Effector memory CD4-positive, alpha-beta T cell (primary cell): ENCODE measurements around the gene TAS2R43.
"Not testable (repeated sequence)": the region's sequence is repeated elsewhere in the genome, so short reads cannot be mapped to it uniquely, and the experiment has no call there.

Experiments used
- DNase-seq, 3 donors: peaks; one replicate each; pipeline ENCODE4 v3.0.0-alpha.2; 2020
- H3K27ac ChIP-seq: 2 replicates; pipeline ENCODE4 v1.7.0; 2013; ENCODE audit warnings: mild to moderate bottlenecking, low read length, moderate library complexity; ENCODE audit not compliant: insufficient read depth, poor library complexity, severe bottlenecking
- H3K27me3 ChIP-seq: replicated peaks from 2 replicates; pipeline ENCODE4 v1.7.0; 2013; ENCODE audit warnings: mild to moderate bottlenecking, low read length; ENCODE audit not compliant: insufficient read depth, control insufficient read depth, poor library complexity, severe bottlenecking
- H3K36me3 ChIP-seq: 2 replicates; pipeline ENCODE4 v1.7.0; 2013; ENCODE audit warnings: mild to moderate bottlenecking, low read length, moderate library complexity; ENCODE audit not compliant: control insufficient read depth, insufficient read depth
- H3K4me1 ChIP-seq: 2 replicates; pipeline ENCODE4 v1.7.0; 2013; ENCODE audit warnings: low read length, mild to moderate bottlenecking; ENCODE audit not compliant: control insufficient read depth, insufficient read depth, poor library complexity, severe bottlenecking
- H3K4me3 ChIP-seq: 2 replicates; pipeline ENCODE4 v1.7.0; 2013; ENCODE audit warnings: low read length, low read depth, mild to moderate bottlenecking; ENCODE audit not compliant: insufficient read depth, poor library complexity, severe bottlenecking
- H3K9me3 ChIP-seq: 2 replicates; pipeline ENCODE4 v1.7.0; 2013; ENCODE audit warnings: mild to moderate bottlenecking, low read length, moderate library complexity; ENCODE audit not compliant: control insufficient read depth

Gene TAS2R43

DNA sequence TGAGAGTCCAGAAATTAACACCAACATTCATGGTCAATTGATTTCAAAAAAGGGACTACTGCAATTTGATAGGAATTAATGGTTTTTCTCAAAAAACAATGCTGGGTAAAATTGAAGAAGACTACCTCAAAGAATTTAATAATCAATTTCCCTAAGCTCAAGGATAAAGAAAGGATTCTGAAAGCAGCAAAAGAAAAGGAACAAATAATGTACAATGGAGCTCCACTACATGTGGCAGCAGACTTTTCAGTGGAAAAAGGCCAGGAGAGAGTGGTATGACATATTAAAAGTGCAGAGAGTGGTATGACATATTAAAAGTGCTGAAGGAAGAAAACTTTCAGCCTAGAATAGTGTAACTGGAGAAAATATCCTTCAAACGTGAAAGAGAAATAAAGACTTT lies 15.6 kb upstream of the TAS2R43 start:
- no peak for DNase-seq
- no peaks in the 10 kb centered on the region for H3K27me3 ChIP-seq
- no peak overlapping the region for H3K27ac ChIP-seq
- no peaks in the 10 kb centered on the region for H3K36me3 ChIP-seq
- peaks cover 6% of the 10 kb centered on the region for H3K4me1 ChIP-seq
- H3K9me3 ChIP-seq, result no peaks in the 10 kb centered on the region
- H3K4me3 ChIP-seq, result no peak overlapping the region

DNA sequence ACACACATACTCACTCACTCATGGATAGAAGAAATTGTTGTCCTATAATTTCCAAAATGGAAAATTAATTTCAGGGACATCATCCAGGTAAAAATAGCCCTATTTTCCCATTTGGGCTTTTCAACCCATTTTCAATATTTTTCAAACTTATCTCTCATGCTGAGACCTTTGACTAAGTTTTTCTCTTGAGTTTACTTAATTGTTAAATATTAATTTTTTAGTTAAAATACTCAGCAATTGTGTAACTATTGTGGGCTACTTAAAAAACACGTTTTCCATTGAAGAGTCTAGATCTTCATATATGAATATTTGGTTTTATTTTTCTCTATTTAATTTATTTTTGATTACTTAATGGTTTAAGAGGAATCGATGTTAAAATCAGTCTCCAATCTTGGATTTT lies 14.2 kb upstream of the TAS2R43 start:
- Histone ChIP-seq H3K4me3 (no peak overlapping the region), H3K27me3 (no peaks in the 10 kb centered on the region), H3K9me3 (no peaks in the 10 kb centered on the region), H3K4me1 (peaks cover 6% of the 10 kb centered on the region), H3K27ac (no peak overlapping the region), H3K36me3 (no peaks in the 10 kb centered on the region)
- no peak for DNase-seq

- Histone ChIP-seq H3K4me3 (no peak overlapping the region), H3K27ac (no peak overlapping the region), H3K36me3 (no peaks in the 10 kb centered on the region), H3K27me3 (no peaks in the 10 kb centered on the region), H3K4me1 (peaks cover 6% of the 10 kb centered on the region), H3K9me3 (no peaks in the 10 kb centered on the region)
- no peak for DNase-seq
These were observed 13.4 kb upstream of the TAS2R43 start for GRCh38 chr12:11105546-11105945.

- not testable (repeated sequence) for H3K9me3 ChIP-seq, H3K4me1 ChIP-seq, H3K27me3 ChIP-seq, H3K4me3 ChIP-seq, H3K36me3 ChIP-seq, DNase-seq, H3K27ac ChIP-seq
These were observed 2.8 kb upstream of the TAS2R43 start for GRCh38 chr12:11094910-11095309.

DNA sequence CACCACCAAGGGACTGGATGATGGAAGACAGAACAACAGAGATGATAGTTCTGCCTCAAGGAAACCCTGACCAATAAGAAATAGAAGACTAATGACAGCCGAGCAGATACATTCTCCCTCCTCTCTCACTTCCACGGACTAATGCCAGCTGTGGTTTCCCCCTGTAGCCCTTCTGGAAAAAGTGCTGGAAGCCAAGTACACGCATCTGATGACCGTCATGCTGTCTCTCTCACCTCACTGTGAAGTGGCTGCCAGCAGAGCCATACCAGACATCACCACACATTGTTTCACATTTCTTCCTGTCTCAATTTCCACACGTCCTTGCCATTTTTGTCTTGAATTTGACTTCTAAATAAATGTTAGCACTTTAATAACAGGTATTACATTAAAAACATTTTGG lies 2.9 kb downstream of the TAS2R43 start:
- Histone ChIP-seq H3K4me1 (no peaks in the 10 kb centered on the region), H3K9me3 (no peaks in the 10 kb centered on the region), H3K4me3 (no peak overlapping the region), H3K27me3 (no peaks in the 10 kb centered on the region), H3K36me3 (no peaks in the 10 kb centered on the region), H3K27ac (no peak overlapping the region)
- no peak for DNase-seq

DNA sequence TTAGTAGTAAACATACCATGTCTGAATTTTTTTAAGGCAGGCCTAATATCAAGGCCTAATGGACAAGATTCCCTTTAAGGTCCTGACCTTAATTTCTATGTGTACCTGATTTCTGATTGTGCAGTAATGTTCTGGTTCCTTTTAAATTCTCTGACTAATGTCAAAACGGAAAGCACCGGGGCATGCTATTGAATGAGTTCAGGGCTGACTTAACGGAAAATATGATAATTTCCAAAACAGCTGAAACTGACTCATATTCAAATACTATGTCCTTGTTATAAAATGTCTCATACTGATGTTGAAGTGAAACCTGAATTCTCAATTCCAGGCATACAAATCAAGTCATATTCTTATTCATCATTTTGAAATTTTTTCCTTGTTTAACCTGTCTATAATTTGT lies 6.7 kb downstream of the TAS2R43 start:
- Histone ChIP-seq H3K27ac (no peak overlapping the region), H3K9me3 (no peaks in the 10 kb centered on the region), H3K27me3 (no peaks in the 10 kb centered on the region), H3K4me3 (no peak overlapping the region), H3K36me3 (no peaks in the 10 kb centered on the region), H3K4me1 (no peaks in the 10 kb centered on the region)
- DNase-seq, result no peak

GRCh38 chr12:11081987-11082386 lies 10.1 kb downstream of the TAS2R43 start:
- Histone ChIP-seq H3K4me1 (no peaks in the 10 kb centered on the region), H3K4me3 (no peak overlapping the region), H3K27ac (no peak overlapping the region), H3K36me3 (no peaks in the 10 kb centered on the region), H3K9me3 (no peaks in the 10 kb centered on the region), H3K27me3 (no peaks in the 10 kb centered on the region)
- no peak for DNase-seq

GRCh38 chr12:11078246-11078645 lies 13.9 kb downstream of the TAS2R43 start:
- Histone ChIP-seq H3K27ac (no peak overlapping the region), H3K27me3 (no peaks in the 10 kb centered on the region), H3K4me1 (no peaks in the 10 kb centered on the region), H3K4me3 (no peak overlapping the region), H3K36me3 (no peaks in the 10 kb centered on the region), H3K9me3 (no peaks in the 10 kb centered on the region)
- DNase-seq, result no peak

DNA sequence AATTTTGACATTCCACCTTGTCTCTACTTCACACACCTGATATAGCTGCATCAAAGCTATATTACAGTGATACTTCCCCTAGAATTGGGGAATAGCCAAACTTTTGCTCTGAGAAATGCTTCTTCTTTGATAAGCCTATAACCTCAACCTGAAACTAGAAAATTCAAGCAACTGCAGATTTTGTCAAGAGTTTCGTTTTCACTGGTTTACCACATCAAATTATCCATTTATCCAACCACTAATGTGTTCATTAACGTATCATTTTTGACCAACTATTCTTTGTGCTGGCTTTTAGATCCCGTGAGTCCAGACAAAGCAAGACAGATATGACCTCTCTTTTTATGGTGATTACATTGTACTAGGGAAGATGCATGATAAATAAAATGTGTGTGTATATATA lies 16.5 kb downstream of the TAS2R43 start:
- no peak overlapping the region for H3K27ac ChIP-seq
- no peaks in the 10 kb centered on the region for H3K27me3 ChIP-seq
- no peak for DNase-seq
- H3K4me1 ChIP-seq, result no peaks in the 10 kb centered on the region
- no peak overlapping the region for H3K4me3 ChIP-seq
- no peaks in the 10 kb centered on the region for H3K36me3 ChIP-seq
- no peaks in the 10 kb centered on the region for H3K9me3 ChIP-seq

GRCh38 chr12:11071414-11071813 lies 20.7 kb downstream of the TAS2R43 start:
- Histone ChIP-seq H3K4me3 (no peak overlapping the region), H3K36me3 (no peaks in the 10 kb centered on the region), H3K4me1 (no peaks in the 10 kb centered on the region), H3K9me3 (no peaks in the 10 kb centered on the region), H3K27ac (no peak overlapping the region), H3K27me3 (no peaks in the 10 kb centered on the region)
- DNase-seq, result no peak

DNA sequence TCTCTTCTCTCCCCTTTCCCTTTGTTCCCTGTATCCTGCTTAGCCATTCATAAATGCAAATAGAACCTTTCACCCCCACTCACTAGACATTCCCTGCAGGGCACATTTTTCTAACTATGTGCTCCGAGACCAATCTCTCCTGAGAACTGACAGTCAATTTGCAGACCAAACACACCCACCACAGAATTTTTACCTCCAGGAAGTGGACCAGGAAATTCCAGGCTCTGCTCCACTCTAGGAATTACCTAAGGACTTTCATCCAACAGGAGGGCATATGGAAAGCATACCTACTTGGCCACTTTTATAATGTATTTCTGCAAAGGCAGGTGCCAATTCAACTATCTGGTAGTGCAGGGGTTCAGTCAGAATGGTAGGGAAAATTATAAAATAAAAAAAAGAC lies 21.1 kb downstream of the TAS2R43 start:
- Histone ChIP-seq H3K27me3 (no peaks in the 10 kb centered on the region), H3K4me1 (no peaks in the 10 kb centered on the region), H3K9me3 (no peaks in the 10 kb centered on the region), H3K27ac (no peak overlapping the region), H3K36me3 (no peaks in the 10 kb centered on the region), H3K4me3 (no peak overlapping the region)
- DNase-seq, result no peak
